ENCODE results near the gene PBX4. TPM values are rescaled to one million over a fixed set of nuclear protein-coding genes. Genes with fewer than 3 reads are reported as not detected.

The PBX4 gene
- total and polyA plus RNA-seq, 2 donors (not counting 3 experiments of a cell fraction or from before 2014, with no cell fraction given), result not detected

GRCh38 chr19:19541616-19542015, 76.9 kb downstream of the PBX4 start:
- FAIRE-seq (no peak), DNase-seq (ENCODE audit: low read depth, low spot score) (no peak)
- Histone ChIP-seq H2AFZ (ENCODE audit: low read depth, low read length) (no peak overlapping the region), H3K4me1 (ENCODE audit: control insufficient read depth, extremely low read depth, insufficient read depth, low read length) (no peaks in the 10 kb centered on the region), H3K9ac (replicated peaks; ENCODE audit: extremely low read depth, insufficient read depth, low read length) (no peak overlapping the region), H3K9me3 (replicated peaks; ENCODE audit: control insufficient read depth, insufficient read depth, low read length) (no peaks in the 10 kb centered on the region), H3K4me2 (ENCODE audit: insufficient read depth, low read length) (no peak overlapping the region), H3K36me3 (ENCODE audit: control insufficient read depth in 2 of 2, extremely low read depth in 1 of 2, insufficient read depth in 2 of 2, low read length in 2 of 2) (no peaks in the 10 kb centered on the region), H3K79me2 (ENCODE audit: control insufficient read depth, insufficient read depth, low read length) (no peaks in the 10 kb centered on the region), H3K27ac (ENCODE audit: insufficient read depth, low read depth, low read length) (no peak overlapping the region), H4K20me1 (replicated peaks; ENCODE audit: control insufficient read depth, extremely low read depth, insufficient read depth, low read length) (no peaks in the 10 kb centered on the region), H3K27me3 (ENCODE audit: control insufficient read depth in 2 of 2, insufficient read depth in 2 of 2, low read length in 2 of 2) (peaks cover 25 to 29% of the 10 kb centered on the region in 2 experiments), H3K4me3 (replicated peaks in 1 of 3; ENCODE audit: insufficient read depth in 1 of 3, low read depth in 1 of 3, low read length in 3 of 3) (no peak overlapping the region), H3K9me1 (replicated peaks; ENCODE audit: control insufficient read depth, extremely low read depth, insufficient read depth, low read length) (no peaks in the 10 kb centered on the region)
- intact Hi-C loops (cut with micrococcal nuclease), result loop anchor here (1.0 kb wide), 1 partner anchor 25 kb away; the partner anchor contains the start of gene NDUFA13
- ChIA-PET POLR2A (no interaction called here), CTCF (interaction anchor here (0.6 to 1.6 kb wide), 3 partner anchors 10 to 11 kb away, joined by 4 to 8 read pairs (median 4); no protein-coding TSS in a partner anchor)
- dilution Hi-C loops (cut with MboI; ENCODE audit: extremely low pct_ligation_motif_present, low sequenced_read_pairs), result no loop called here
- BruUV-seq (replicated peaks), result no TSS peak
- no peak for TF ChIP-seq JUN (IDR thresholded peaks at IDR 0.05; ENCODE audit: borderline replicate concordance, insufficient read depth, insufficient read length, low read depth)
- no peak for TF ChIP-seq POLR2AphosphoS5 (IDR thresholded peaks at IDR 0.05; ENCODE audit: insufficient read depth, low read depth, low read length)
- no peak for TF ChIP-seq EZH2 (IDR thresholded peaks at IDR 0.05; ENCODE audit: borderline replicate concordance, low read depth, low read length, severe bottlenecking)
- TF ChIP-seq GATA2 (IDR thresholded peaks at IDR 0.05; ENCODE audit: insufficient read depth, insufficient read length, low read depth, low read length), result no peak
- TF ChIP-seq CTCF (IDR thresholded peaks at IDR 0.05; ENCODE audit: extremely low read depth in 1 of 2, insufficient read depth in 1 of 2, low read depth in 1 of 2, low read length in 2 of 2), result no peak
- TF ChIP-seq MYC (IDR thresholded peaks at IDR 0.05; ENCODE audit: low read depth, low read length), result no peak
- no peak for TF ChIP-seq FOS (IDR thresholded peaks at IDR 0.05; ENCODE audit: borderline replicate concordance, insufficient read depth, low read length)
- no peak for TF ChIP-seq MAX (IDR thresholded peaks at IDR 0.05; ENCODE audit: insufficient read depth, insufficient read length)
- no peak for TF ChIP-seq POLR2A (IDR thresholded peaks at IDR 0.05; ENCODE audit: low read depth, low read length)
